ENCODE results near the gene P2RY2.

- TF ChIP-seq CTCF (conservative IDR thresholded peaks at IDR 0.05 in 1 of 2, IDR thresholded peaks at IDR 0.05 in 1 of 2; ENCODE audit: extremely low read depth in 1 of 2, insufficient read depth in 1 of 2, low read depth in 1 of 2, low read length in 2 of 2) (no peak), EZH2 (IDR thresholded peaks at IDR 0.05; ENCODE audit: borderline replicate concordance, low read length) (no peak)
Measured at GRCh38 chr11:73230931-73231330, 12.8 kb downstream of the P2RY2 start.
